Bronchial epithelial cell (primary cell): ENCODE data around the gene ABCD4. TPM values are rescaled to one million over a fixed set of nuclear protein-coding genes. Genes with fewer than 3 reads are reported as not detected.
A peak's percentile ranks its signal among the peaks of the same experiment; 100 is the strongest.

Source experiments
- DNase-seq: peaks from one replicate; pipeline ENCODE4 v3.0.0-alpha.2; 2010; ENCODE audit warnings: low read depth
- FAIRE-seq: peaks from 2 replicates; lab custom pipeline; 2011; peaks lifted over from hg19 to GRCh38; lab: Jason Lieb, UNC
- H3K27me3 ChIP-seq: 2 replicates; pipeline ENCODE4 v1.5.1; 2011; ENCODE audit warnings: low read length; ENCODE audit not compliant: control insufficient read depth, insufficient read depth
- H3K36me3 ChIP-seq: 2 replicates; pipeline ENCODE4 v1.5.1; 2011; ENCODE audit warnings: low read length; ENCODE audit not compliant: control insufficient read depth, insufficient read depth
- H3K4me3 ChIP-seq: 2 replicates; pipeline ENCODE4 v1.5.1; 2011; ENCODE audit warnings: mild to moderate bottlenecking, low read depth, low read length, control low read depth
- total RNA-seq: library from RNA; depleted of rRNA; stranded (reverse); fragments of >200 nt; gene quantifications from 2 replicates; pipeline ENCODE4 v1.2.1, GENCODE V29; 2014
- TF ChIP-seq, protein P1 (sequence below): IDR thresholded peaks from 2 replicates; pipeline ENCODE4 v1.5.1; 2011; ENCODE audit warnings: mild to moderate bottlenecking, moderate library complexity, low read length, control low read depth, inconsistent platforms; ENCODE audit not compliant: insufficient read depth, severe bottlenecking

ABCD4 gene
- total RNA-seq, 1 donor from 2014 or later = 13.2 TPM

- no peaks in the 10 kb centered on the region for H3K36me3 ChIP-seq
- FAIRE-seq = no peak
- no peak overlapping the region for H3K4me3 ChIP-seq
- no peaks in the 10 kb centered on the region for H3K27me3 ChIP-seq
- DNase-seq = no peak
- TF ChIP-seq, protein P1, sequence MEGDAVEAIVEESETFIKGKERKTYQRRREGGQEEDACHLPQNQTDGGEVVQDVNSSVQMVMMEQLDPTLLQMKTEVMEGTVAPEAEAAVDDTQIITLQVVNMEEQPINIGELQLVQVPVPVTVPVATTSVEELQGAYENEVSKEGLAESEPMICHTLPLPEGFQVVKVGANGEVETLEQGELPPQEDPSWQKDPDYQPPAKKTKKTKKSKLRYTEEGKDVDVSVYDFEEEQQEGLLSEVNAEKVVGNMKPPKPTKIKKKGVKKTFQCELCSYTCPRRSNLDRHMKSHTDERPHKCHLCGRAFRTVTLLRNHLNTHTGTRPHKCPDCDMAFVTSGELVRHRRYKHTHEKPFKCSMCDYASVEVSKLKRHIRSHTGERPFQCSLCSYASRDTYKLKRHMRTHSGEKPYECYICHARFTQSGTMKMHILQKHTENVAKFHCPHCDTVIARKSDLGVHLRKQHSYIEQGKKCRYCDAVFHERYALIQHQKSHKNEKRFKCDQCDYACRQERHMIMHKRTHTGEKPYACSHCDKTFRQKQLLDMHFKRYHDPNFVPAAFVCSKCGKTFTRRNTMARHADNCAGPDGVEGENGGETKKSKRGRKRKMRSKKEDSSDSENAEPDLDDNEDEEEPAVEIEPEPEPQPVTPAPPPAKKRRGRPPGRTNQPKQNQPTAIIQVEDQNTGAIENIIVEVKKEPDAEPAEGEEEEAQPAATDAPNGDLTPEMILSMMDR = no peak
These were observed 9.4 kb upstream of the ABCD4 start for GRCh38 chr14:74312161-74312560.

GRCh38 chr14:74309125-74310022 is 6.6 kb upstream of the ABCD4 start:
- DNase-seq = no peak
- FAIRE-seq = no peak
- TF ChIP-seq, protein P1 = no peak
- H3K27me3 ChIP-seq = no peaks in the 10 kb centered on the region
- no peak overlapping the region for H3K4me3 ChIP-seq
- H3K36me3 ChIP-seq = no peaks in the 10 kb centered on the region

DNA sequence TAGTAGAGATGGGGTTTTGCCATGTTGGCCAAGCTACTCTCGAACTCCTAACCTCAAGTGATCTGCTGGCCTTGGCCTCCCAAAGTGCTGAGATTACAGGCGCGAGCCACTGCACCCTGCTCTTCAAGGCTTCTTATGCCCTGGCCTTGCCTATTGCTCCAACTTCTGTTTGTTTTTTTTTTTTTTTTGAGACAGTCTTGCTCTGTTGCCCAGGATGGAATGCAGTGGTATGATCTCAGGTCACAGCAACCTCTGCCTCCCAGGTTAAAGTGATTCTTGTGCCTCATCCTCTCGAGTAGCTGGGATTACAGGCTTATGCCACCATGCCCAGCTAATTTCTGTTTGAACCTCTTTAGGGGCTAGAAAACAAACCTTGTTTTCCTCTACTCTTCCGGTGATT is 6.0 kb upstream of the ABCD4 start:
- H3K4me3 ChIP-seq = no peak overlapping the region
- H3K27me3 ChIP-seq = no peaks in the 10 kb centered on the region
- DNase-seq (no peak), FAIRE-seq (no peak)
- TF ChIP-seq, protein P1 = no peak
- no peaks in the 10 kb centered on the region for H3K36me3 ChIP-seq

DNA sequence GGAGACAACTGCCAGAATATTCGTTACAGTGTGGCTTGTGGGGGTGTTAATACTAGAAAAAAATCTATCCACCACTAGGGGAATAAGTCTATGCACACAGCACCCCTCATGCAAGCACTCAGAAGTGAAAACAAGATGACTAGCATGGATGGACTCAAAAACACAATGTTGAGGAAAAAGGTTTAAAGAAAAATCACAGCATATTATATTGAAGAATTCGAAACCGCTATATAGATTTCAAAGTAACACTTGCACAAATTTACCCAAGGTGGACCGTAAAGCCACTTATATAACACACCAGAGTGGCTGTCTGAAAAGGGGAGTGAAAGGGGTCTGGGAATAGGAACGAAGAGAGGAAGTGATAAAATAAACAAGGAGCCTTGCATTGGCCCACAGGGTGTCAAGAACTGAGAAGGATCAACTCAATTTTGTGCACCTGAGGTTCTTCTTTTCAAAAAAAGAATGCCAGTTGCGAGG is 544 bp downstream of the ABCD4 start:
- H3K27me3 ChIP-seq = no peaks in the 10 kb centered on the region
- H3K4me3 ChIP-seq = peak overlapping the region; percentile 91
- FAIRE-seq (no peak), DNase-seq (peak; percentile 57)
- peaks cover 10% of the 10 kb centered on the region for H3K36me3 ChIP-seq
- TF ChIP-seq, protein P1 = peak; percentile 43

GRCh38 chr14:74301594-74302151 is 1.1 kb downstream of the ABCD4 start:
- Histone ChIP-seq H3K4me3 (peak overlapping the region; percentile 91), H3K27me3 (no peaks in the 10 kb centered on the region), H3K36me3 (peaks cover 10% of the 10 kb centered on the region)
- FAIRE-seq (no peak), DNase-seq (no peak)
- TF ChIP-seq, protein P1 = no peak
